Endothelial cell of umbilical vein (primary cell): ENCODE measurements around the gene OR6C6.

ENCODE experiments used
- CTCF ChIP-seq, 2 donors: IDR thresholded peaks; 1 replicate in 1 of 2; 2 replicates in 1 of 2; pipeline ENCODE4 v1.5.1; 2011; ENCODE audit warnings: low read length in 2 of 2, mild to moderate bottlenecking in 2 of 2, moderate library complexity in 2 of 2, control low read depth in 1 of 2, inconsistent platforms in 1 of 2, low read depth in 1 of 2; ENCODE audit not compliant: insufficient read depth in 1 of 2; ENCODE audit errors: extremely low read depth in 1 of 2
- EZH2 ChIP-seq: IDR thresholded peaks from 2 replicates; pipeline ENCODE4 v1.6.1; 2012; ENCODE audit warnings: borderline replicate concordance, low read depth, mild to moderate bottlenecking, moderate library complexity, low read length, inconsistent platforms; ENCODE audit not compliant: severe bottlenecking
- MAX ChIP-seq: IDR thresholded peaks from 2 replicates; pipeline ENCODE4 v1.6.1; 2011; ENCODE audit not compliant: insufficient read depth, insufficient read length
- MYC ChIP-seq: IDR thresholded peaks from one replicate; pipeline ENCODE4 v1.6.1; 2011; ENCODE audit warnings: mild to moderate bottlenecking, low read depth, low read length
- POLR2A ChIP-seq: IDR thresholded peaks from 2 replicates; pipeline ENCODE4 v1.6.1; 2012; ENCODE audit warnings: low read depth, mild to moderate bottlenecking, control low read depth, low read length
- POLR2AphosphoS5 ChIP-seq: IDR thresholded peaks from 2 replicates; pipeline ENCODE4 v1.6.1; 2012; ENCODE audit warnings: low read depth, mild to moderate bottlenecking, control low read depth, low read length, moderate library complexity; ENCODE audit not compliant: insufficient read depth

DNA sequence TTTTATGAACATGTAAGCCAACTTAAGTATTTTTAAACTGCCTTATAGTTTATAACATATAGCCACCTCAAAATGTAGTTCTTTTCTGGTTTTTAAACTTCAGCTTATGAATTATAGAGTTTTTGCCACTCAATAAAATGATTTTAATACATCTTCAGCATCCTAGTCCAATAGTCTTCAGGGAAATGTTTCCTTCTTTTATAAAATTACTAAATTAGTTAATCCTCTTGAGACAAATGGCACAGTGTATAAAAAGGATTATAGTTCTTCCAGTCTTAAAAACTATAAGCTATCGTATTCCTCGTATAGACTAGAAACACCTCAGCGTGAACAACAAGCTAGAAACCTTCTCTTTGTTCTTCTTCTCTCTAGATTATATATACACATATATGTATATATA lies 52.1 kb downstream of the OR6C6 start, which contains the start of gene OR6C74:
- TF ChIP-seq POLR2A, result no peak
- no peak for TF ChIP-seq CTCF (IDR thresholded peaks at IDR 0.05; ENCODE audit: extremely low read depth in 1 of 2, insufficient read depth in 1 of 2, low read depth in 1 of 2, low read length in 2 of 2)
- TF ChIP-seq MYC, result no peak
- TF ChIP-seq MAX, result no peak
- TF ChIP-seq EZH2, result no peak
- no peak for TF ChIP-seq POLR2AphosphoS5
